Lower leg skin (tissue), 4 donors: Measurements from ENCODE around the gene C17orf50. TPM values are rescaled to one million over a fixed set of nuclear protein-coding genes. Genes with fewer than 3 reads are reported as not detected.

ENCODE experiments used
- DNase-seq, 2 donors: peaks; one replicate each; pipeline ENCODE4 v3.0.0-alpha.2; 2019; ENCODE audit warnings: low spot score in 2 of 2
- H3K4me3 ChIP-seq: fragments of 200-600 bp; sonication (generic); 2 replicates; pipeline ENCODE4 v1.5.1; 2017; ENCODE audit warnings: mild to moderate bottlenecking, low read depth; ENCODE audit not compliant: poor library complexity, severe bottlenecking
- CTCF ChIP-seq, 3 donors: fragments of 450-650 bp; IDR thresholded peaks; one replicate each; pipeline ENCODE4 v1.5.1; 2016; ENCODE audit warnings: antibody characterized with exemption in 3 of 3, mild to moderate bottlenecking in 3 of 3, moderate library complexity in 2 of 3
- POLR2A ChIP-seq, 2 donors: fragments of 450-650 bp; IDR thresholded peaks; one replicate each; pipeline ENCODE4 v1.6.1; 2016 to 2017; ENCODE audit warnings: antibody characterized with exemption in 2 of 2, mild to moderate bottlenecking in 1 of 2, moderate library complexity in 1 of 2
- whole genome bisulfite sequencing, 2 donors: methylation state at CpG; one replicate each; pipeline ENCODE4 v1.1.5; 2018; 5-methylcytosine and 5-hydroxymethylcytosine counted together
- intact Hi-C: fragments of 100-400 bp; cut with DNase I; formaldehyde crosslinking; loops from one replicate; pipeline ENCODE4 v1.15.0; 2023; ENCODE audit warnings: low total_unique reads
- total RNA-seq, 4 donors: library from RNA; depleted of rRNA; stranded (reverse); fragments of >200 nt; gene quantifications; one replicate each; pipeline ENCODE4 v1.1.0, GENCODE V29; 2016

Gene C17orf50
- total RNA-seq, 4 donors from 2014 or later: not detected

- intact Hi-C loops: loop anchor here (2.0 kb wide), 1 partner anchor 43 kb away; no protein-coding TSS in a partner anchor
- TF ChIP-seq POLR2A (IDR thresholded peaks at IDR 0.05): no peak
- no peak for TF ChIP-seq CTCF (IDR thresholded peaks at IDR 0.05)
- 83 to 87% methylated on average over 7 of the region's 7 CpGs for WGBS, 2 donors
- H3K4me3 ChIP-seq: no peak overlapping the region
- no peak for DNase-seq
Observed at GRCh38 chr17:35807371-35808144, 46.9 kb downstream of the C17orf50 start.

- no peak for TF ChIP-seq CTCF (IDR thresholded peaks at IDR 0.05)
- no peak for TF ChIP-seq POLR2A (IDR thresholded peaks at IDR 0.05)
- WGBS, 2 donors: 26 to 33% methylated on average over 19 of the region's 19 CpGs
- DNase-seq: no peak
- H3K4me3 ChIP-seq: no peak overlapping the region
- intact Hi-C loops: no loop called here
Observed at GRCh38 chr17:35808240-35808961, 47.7 kb downstream of the C17orf50 start.

- TF ChIP-seq CTCF (IDR thresholded peaks at IDR 0.05): peak in 1 of 3 donors; percentile 33
- TF ChIP-seq POLR2A (IDR thresholded peaks at IDR 0.05): peak in 1 of 2 donors; percentile 95
- intact Hi-C loops: no loop called here
- WGBS, 2 donors: 0% methylated on average over 34 to 43 of the region's 71 CpGs
- peak within 1 kb of the TSS; percentile 65 for H3K4me3 ChIP-seq
- DNase-seq: peak; percentile 96 to 99
Observed at GRCh38 chr17:35808962-35809854, 48.5 kb downstream of the C17orf50 start, which contains the start of gene TAF15. TSS of gene TAF15 (plus strand) at chr17:35809484. CDS start at chr17:35809570, 86 bp downstream.

GRCh38 chr17:35809855-35810461 is 49.3 kb downstream of the C17orf50 start:
- H3K4me3 ChIP-seq: peak overlapping the region; percentile 65
- intact Hi-C loops: no loop called here
- no peak for DNase-seq
- WGBS, 2 donors: 0% methylated on average over 9 to 16 of the region's 24 CpGs
- TF ChIP-seq POLR2A (IDR thresholded peaks at IDR 0.05) (no peak), CTCF (IDR thresholded peaks at IDR 0.05) (no peak)

GRCh38 chr17:35811759-35812158 is 51.1 kb downstream of the C17orf50 start:
- WGBS, 2 donors: 80 to 84% methylated on average over 6 of the region's 6 CpGs
- DNase-seq: no peak
- no peak overlapping the region for H3K4me3 ChIP-seq
- intact Hi-C loops: no loop called here
- TF ChIP-seq POLR2A (IDR thresholded peaks at IDR 0.05): no peak
- TF ChIP-seq CTCF (IDR thresholded peaks at IDR 0.05): no peak
